HepG2 (cell line): ENCODE measurements around the gene B3GNT5.

Source experiments
- EEA1 ChIP-seq: sonication (generic); formaldehyde crosslinking; IDR thresholded peaks from 2 replicates; pipeline ENCODE4 v1.5.1; 2020; ENCODE audit warnings: mild to moderate bottlenecking, missing genetic modification reagents, borderline replicate concordance
- GZF1 ChIP-seq: sonication (generic); formaldehyde crosslinking; IDR thresholded peaks from 2 replicates; pipeline ENCODE4 v1.5.1; 2020; ENCODE audit warnings: mild to moderate bottlenecking, missing genetic modification reagents
- ZBTB40 ChIP-seq, 2 experiments: fragments of 450-650 bp in 1 of 2; sonication (generic) in 1 of 2; formaldehyde crosslinking in 1 of 2; IDR thresholded peaks; 2 replicates each; pipeline versions ENCODE4 v1.6.1 to v1.8.0; 2016 to 2022; ENCODE audit warnings: antibody characterized with exemption in 1 of 2, mild to moderate bottlenecking in 1 of 2, missing genetic modification reagents in 1 of 2
- ZNF713 ChIP-seq: sonication (generic); formaldehyde crosslinking; IDR thresholded peaks from 2 replicates; pipeline ENCODE4 v1.4.0; 2020; ENCODE audit warnings: mild to moderate bottlenecking, missing genetic modification reagents

DNA sequence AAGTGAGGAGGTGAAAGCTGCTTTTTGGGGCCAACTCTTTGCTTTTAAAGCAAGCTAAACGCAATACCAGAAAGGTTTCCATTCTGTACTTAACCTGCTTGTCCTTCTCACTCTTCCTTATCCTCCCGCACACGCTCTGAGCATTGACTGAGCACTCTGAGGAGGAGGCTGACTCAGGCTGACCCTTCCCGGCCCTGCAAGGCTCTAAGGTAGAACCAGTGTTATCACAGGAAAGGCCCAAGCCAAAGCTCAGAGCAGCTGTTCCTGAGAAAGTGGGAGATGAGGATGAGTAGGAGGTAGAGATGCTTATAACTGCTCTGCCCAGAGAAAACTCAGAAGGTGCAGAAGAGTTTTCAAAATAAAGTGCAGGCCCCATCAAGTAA, 2.3 kb downstream of the B3GNT5 start:
- TF ChIP-seq ZNF713 (no peak), GZF1 (no peak), EEA1 (CRISPR knock-in tag) (no peak), ZBTB40 (IDR thresholded peaks at IDR 0.05) (no peak), ZBTB40 (CRISPR knock-in tag; IDR thresholded peaks at IDR 0.05) (no peak)
